Measurements from ENCODE around the gene ATP13A4. TPM values are rescaled to one million over a fixed set of nuclear protein-coding genes. Genes with fewer than 3 reads are reported as not detected.

The ATP13A4 gene
- total and polyA plus RNA-seq, 2 of the 4 experiments (the other 2 are of a cell fraction) = under 0.01 TPM; not detected in 1

GRCh38 chr3:193520738-193521137 is 34.0 kb downstream of the ATP13A4 start:
- Histone ChIP-seq H2BK5ac (ENCODE audit: low read depth, low read length, poor library complexity, severe bottlenecking) (no peak overlapping the region), H3K56ac (ENCODE audit: extremely low read depth, insufficient read depth, low read length) (no peak overlapping the region), H3K18ac (ENCODE audit: low read depth, low read length) (no peak overlapping the region), H3K27me3 (ENCODE audit: control insufficient read depth, insufficient read depth, low read length) (no peaks in the 10 kb centered on the region), H3K9ac (ENCODE audit: low read depth, low read length) (no peak overlapping the region), H2BK120ac (ENCODE audit: low read depth, low read length) (no peak overlapping the region), H3K4me2 (ENCODE audit: low read depth, low read length) (no peak overlapping the region), H3K14ac (replicated peaks; ENCODE audit: low read depth, low read length) (no peak overlapping the region), H4K8ac (ENCODE audit: low read depth in 2 of 2, low read length in 2 of 2) (no peak overlapping the region), H3K36me3 (ENCODE audit: control insufficient read depth, insufficient read depth, low read length) (no peaks in the 10 kb centered on the region), H3K4me1 (ENCODE audit: control insufficient read depth, insufficient read depth, low read length) (no peaks in the 10 kb centered on the region), H4K91ac (ENCODE audit: insufficient read depth, low read depth, low read length) (no peak overlapping the region), H2AK9ac (replicated peaks; ENCODE audit: low read depth, low read length, poor library complexity) (no peak overlapping the region), H2BK15ac (ENCODE audit: low read depth, low read length) (no peak overlapping the region), H2AK5ac (ENCODE audit: low read depth, low read length) (no peak overlapping the region), H3K27ac (ENCODE audit: insufficient read depth, low read length) (no peak overlapping the region), H3K9me3 (ENCODE audit: control insufficient read depth, insufficient read depth, low read length) (no peaks in the 10 kb centered on the region), H3K23ac (ENCODE audit: low read depth, low read length) (no peak overlapping the region), H4K20me1 (ENCODE audit: insufficient read depth, low read length) (no peaks in the 10 kb centered on the region), H3K9me1 (ENCODE audit: insufficient read depth, low read length) (no peaks in the 10 kb centered on the region), H4K5ac (ENCODE audit: low read depth, low read length) (no peak overlapping the region), H2BK20ac (ENCODE audit: low read depth, low read length) (no peak overlapping the region), H3K4me3 (ENCODE audit: insufficient read depth, low read depth, low read length) (no peak overlapping the region), H3K79me1 (ENCODE audit: low read depth in 1 of 2, low read length in 2 of 2) (no peaks in the 10 kb centered on the region), H3K4ac (ENCODE audit: low read depth, low read length) (no peak overlapping the region), H2AFZ (replicated peaks; ENCODE audit: low read length, poor library complexity) (no peak overlapping the region)
- no peak for ATAC-seq (ENCODE audit: low read depth)
- no peak for TF ChIP-seq BHLHE40 (IDR thresholded peaks at IDR 0.05; ENCODE audit: low read depth, low read length)
- TF ChIP-seq POLR2A (IDR thresholded peaks at IDR 0.05; ENCODE audit: low read depth, low read length) = no peak
- TF ChIP-seq MAZ (IDR thresholded peaks at IDR 0.05; ENCODE audit: borderline replicate concordance, low read depth, low read length) = no peak
- no peak for TF ChIP-seq CTCF (conservative IDR thresholded peaks at IDR 0.05; ENCODE audit: low read depth, low read length)
- TF ChIP-seq USF2 (IDR thresholded peaks at IDR 0.05; ENCODE audit: low read depth, low read length) = no peak
- no peak for TF ChIP-seq MAFK (IDR thresholded peaks at IDR 0.05; ENCODE audit: low read depth, low read length)
- TF ChIP-seq SMC3 (IDR thresholded peaks at IDR 0.05; ENCODE audit: low read depth, low read length) = no peak
- no peak for TF ChIP-seq NFE2L2 (IDR thresholded peaks at IDR 0.05; ENCODE audit: low read depth, low read length)
- no CpG with 5 or more reads among the region's 3 CpGs for whole genome bisulfite sequencing, 2 experiments (ENCODE audit: extremely low coverage in 2 of 2, insufficient read length in 1 of 2)
- in situ Hi-C loops (cut with MboI; ENCODE audit: low sequenced_read_pairs) = no loop called here
- ChIA-PET CTCF (no interaction called here), POLR2A (ENCODE audit: unreplicated experiment) (no interaction called here)
- DNase-seq = no peak
- dilution Hi-C loops (cut with HindIII; ENCODE audit: low sequenced_read_pairs, unreplicated experiment) = no loop called here
- intact Hi-C loops (cut with micrococcal nuclease) = no loop called here
- no TSS peak for BruUV-seq (replicated peaks)

Data from IMR-90 (cell line).